ENCODE results near the gene VTCN1.

Gene VTCN1

GRCh38 chr1:117180147-117180967, 30.4 kb downstream of the VTCN1 start:
- H3K27ac ChIP-seq (ENCODE audit: low read length), result no peak overlapping the region
- H3K36me3 ChIP-seq (ENCODE audit: control insufficient read depth in 2 of 2, insufficient read depth in 2 of 2, low read length in 2 of 2), result no peaks in the 10 kb centered on the region
- H3K9ac ChIP-seq (ENCODE audit: low read length in 2 of 2), result no peak overlapping the region
- H3K9me3 ChIP-seq (ENCODE audit: control insufficient read depth in 2 of 2, low read length in 2 of 2), result no peaks in the 10 kb centered on the region
- no peaks in the 10 kb centered on the region for H3K27me3 ChIP-seq (ENCODE audit: control insufficient read depth in 1 of 2, insufficient read depth in 2 of 2, low read length in 2 of 2)
- H3K4me3 ChIP-seq (ENCODE audit: low read length in 2 of 2), result no peak overlapping the region
- H3K4me1 ChIP-seq (ENCODE audit: control insufficient read depth, insufficient read depth, low read length), result no peaks in the 10 kb centered on the region

GRCh38 chr1:117179471-117179870, 31.3 kb downstream of the VTCN1 start:
- H3K27me3 ChIP-seq (ENCODE audit: control insufficient read depth in 1 of 2, insufficient read depth in 2 of 2, low read length in 2 of 2), result no peaks in the 10 kb centered on the region
- H3K4me3 ChIP-seq (ENCODE audit: low read length in 2 of 2), result no peak overlapping the region
- no peaks in the 10 kb centered on the region for H3K4me1 ChIP-seq (ENCODE audit: control insufficient read depth, insufficient read depth, low read length)
- no peak overlapping the region for H3K27ac ChIP-seq (ENCODE audit: low read length)
- no peaks in the 10 kb centered on the region for H3K36me3 ChIP-seq (ENCODE audit: control insufficient read depth in 2 of 2, insufficient read depth in 2 of 2, low read length in 2 of 2)
- no peaks in the 10 kb centered on the region for H3K9me3 ChIP-seq (ENCODE audit: control insufficient read depth in 2 of 2, low read length in 2 of 2)
- no peak overlapping the region for H3K9ac ChIP-seq (ENCODE audit: low read length in 2 of 2)

GRCh38 chr1:117178756-117179155, 32.0 kb downstream of the VTCN1 start:
- no peaks in the 10 kb centered on the region for H3K9me3 ChIP-seq (ENCODE audit: control insufficient read depth in 2 of 2, low read length in 2 of 2)
- H3K27me3 ChIP-seq (ENCODE audit: control insufficient read depth in 1 of 2, insufficient read depth in 2 of 2, low read length in 2 of 2), result no peaks in the 10 kb centered on the region
- H3K27ac ChIP-seq (ENCODE audit: low read length), result no peak overlapping the region
- H3K9ac ChIP-seq (ENCODE audit: low read length in 2 of 2), result no peak overlapping the region
- H3K36me3 ChIP-seq (ENCODE audit: control insufficient read depth in 2 of 2, insufficient read depth in 2 of 2, low read length in 2 of 2), result no peaks in the 10 kb centered on the region
- H3K4me3 ChIP-seq (ENCODE audit: low read length in 2 of 2), result no peak overlapping the region
- H3K4me1 ChIP-seq (ENCODE audit: control insufficient read depth, insufficient read depth, low read length), result no peaks in the 10 kb centered on the region

- Histone ChIP-seq H3K27ac (ENCODE audit: low read length) (no peak overlapping the region), H3K36me3 (ENCODE audit: control insufficient read depth in 2 of 2, insufficient read depth in 2 of 2, low read length in 2 of 2) (no peaks in the 10 kb centered on the region), H3K4me3 (ENCODE audit: low read length in 2 of 2) (no peak overlapping the region), H3K9ac (ENCODE audit: low read length in 2 of 2) (no peak overlapping the region), H3K27me3 (ENCODE audit: control insufficient read depth in 1 of 2, insufficient read depth in 2 of 2, low read length in 2 of 2) (no peaks in the 10 kb centered on the region), H3K4me1 (ENCODE audit: control insufficient read depth, insufficient read depth, low read length) (no peaks in the 10 kb centered on the region), H3K9me3 (ENCODE audit: control insufficient read depth in 2 of 2, low read length in 2 of 2) (no peaks in the 10 kb centered on the region)
These were observed 33.4 kb downstream of the VTCN1 start for GRCh38 chr1:117177376-117177775.

- Histone ChIP-seq H3K9ac (ENCODE audit: low read length in 2 of 2) (no peak overlapping the region), H3K27ac (ENCODE audit: low read length) (no peak overlapping the region), H3K36me3 (ENCODE audit: control insufficient read depth in 2 of 2, insufficient read depth in 2 of 2, low read length in 2 of 2) (no peaks in the 10 kb centered on the region), H3K4me3 (ENCODE audit: low read length in 2 of 2) (no peak overlapping the region), H3K9me3 (ENCODE audit: control insufficient read depth in 2 of 2, low read length in 2 of 2) (no peaks in the 10 kb centered on the region), H3K27me3 (ENCODE audit: control insufficient read depth in 1 of 2, insufficient read depth in 2 of 2, low read length in 2 of 2) (no peaks in the 10 kb centered on the region), H3K4me1 (ENCODE audit: control insufficient read depth, insufficient read depth, low read length) (no peaks in the 10 kb centered on the region)
These were observed 34.1 kb downstream of the VTCN1 start for GRCh38 chr1:117176579-117176978.

GRCh38 chr1:117174851-117175250, 35.9 kb downstream of the VTCN1 start:
- H3K36me3 ChIP-seq (ENCODE audit: control insufficient read depth in 2 of 2, insufficient read depth in 2 of 2, low read length in 2 of 2), result no peaks in the 10 kb centered on the region
- H3K27ac ChIP-seq (ENCODE audit: low read length), result no peak overlapping the region
- no peaks in the 10 kb centered on the region for H3K27me3 ChIP-seq (ENCODE audit: control insufficient read depth in 1 of 2, insufficient read depth in 2 of 2, low read length in 2 of 2)
- H3K4me3 ChIP-seq (ENCODE audit: low read length in 2 of 2), result no peak overlapping the region
- H3K4me1 ChIP-seq (ENCODE audit: control insufficient read depth, insufficient read depth, low read length), result no peaks in the 10 kb centered on the region
- no peak overlapping the region for H3K9ac ChIP-seq (ENCODE audit: low read length in 2 of 2)
- H3K9me3 ChIP-seq (ENCODE audit: control insufficient read depth in 2 of 2, low read length in 2 of 2), result no peaks in the 10 kb centered on the region

- H3K9ac ChIP-seq (ENCODE audit: low read length in 2 of 2), result no peak overlapping the region
- H3K4me3 ChIP-seq (ENCODE audit: low read length in 2 of 2), result no peak overlapping the region
- no peaks in the 10 kb centered on the region for H3K27me3 ChIP-seq (ENCODE audit: control insufficient read depth in 1 of 2, insufficient read depth in 2 of 2, low read length in 2 of 2)
- no peaks in the 10 kb centered on the region for H3K4me1 ChIP-seq (ENCODE audit: control insufficient read depth, insufficient read depth, low read length)
- no peaks in the 10 kb centered on the region for H3K9me3 ChIP-seq (ENCODE audit: control insufficient read depth in 2 of 2, low read length in 2 of 2)
- no peak overlapping the region for H3K27ac ChIP-seq (ENCODE audit: low read length)
- H3K36me3 ChIP-seq (ENCODE audit: control insufficient read depth in 2 of 2, insufficient read depth in 2 of 2, low read length in 2 of 2), result no peaks in the 10 kb centered on the region
These were observed 37.0 kb downstream of the VTCN1 start for GRCh38 chr1:117173691-117174090.

GRCh38 chr1:117173006-117173405, 37.7 kb downstream of the VTCN1 start:
- H3K4me3 ChIP-seq (ENCODE audit: low read length in 2 of 2), result no peak overlapping the region
- no peaks in the 10 kb centered on the region for H3K36me3 ChIP-seq (ENCODE audit: control insufficient read depth in 2 of 2, insufficient read depth in 2 of 2, low read length in 2 of 2)
- no peak overlapping the region for H3K9ac ChIP-seq (ENCODE audit: low read length in 2 of 2)
- no peaks in the 10 kb centered on the region for H3K4me1 ChIP-seq (ENCODE audit: control insufficient read depth, insufficient read depth, low read length)
- H3K9me3 ChIP-seq (ENCODE audit: control insufficient read depth in 2 of 2, low read length in 2 of 2), result no peaks in the 10 kb centered on the region
- no peaks in the 10 kb centered on the region for H3K27me3 ChIP-seq (ENCODE audit: control insufficient read depth in 1 of 2, insufficient read depth in 2 of 2, low read length in 2 of 2)
- no peak overlapping the region for H3K27ac ChIP-seq (ENCODE audit: low read length)

GRCh38 chr1:117171900-117172511, 38.7 kb downstream of the VTCN1 start:
- Histone ChIP-seq H3K36me3 (ENCODE audit: control insufficient read depth in 2 of 2, insufficient read depth in 2 of 2, low read length in 2 of 2) (no peaks in the 10 kb centered on the region), H3K9ac (ENCODE audit: low read length in 2 of 2) (no peak overlapping the region), H3K4me3 (ENCODE audit: low read length in 2 of 2) (no peak overlapping the region), H3K9me3 (ENCODE audit: control insufficient read depth in 2 of 2, low read length in 2 of 2) (no peaks in the 10 kb centered on the region), H3K27me3 (ENCODE audit: control insufficient read depth in 1 of 2, insufficient read depth in 2 of 2, low read length in 2 of 2) (no peaks in the 10 kb centered on the region), H3K27ac (ENCODE audit: low read length) (no peak overlapping the region), H3K4me1 (ENCODE audit: control insufficient read depth, insufficient read depth, low read length) (no peaks in the 10 kb centered on the region)

GRCh38 chr1:117169871-117170596, 40.7 kb downstream of the VTCN1 start:
- H3K4me1 ChIP-seq (ENCODE audit: control insufficient read depth, insufficient read depth, low read length), result no peaks in the 10 kb centered on the region
- H3K27ac ChIP-seq (ENCODE audit: low read length), result no peak overlapping the region
- H3K36me3 ChIP-seq (ENCODE audit: control insufficient read depth in 2 of 2, insufficient read depth in 2 of 2, low read length in 2 of 2), result no peaks in the 10 kb centered on the region
- no peak overlapping the region for H3K4me3 ChIP-seq (ENCODE audit: low read length in 2 of 2)
- H3K9ac ChIP-seq (ENCODE audit: low read length in 2 of 2), result no peak overlapping the region
- H3K9me3 ChIP-seq (ENCODE audit: control insufficient read depth in 2 of 2, low read length in 2 of 2), result no peaks in the 10 kb centered on the region
- no peaks in the 10 kb centered on the region for H3K27me3 ChIP-seq (ENCODE audit: control insufficient read depth in 1 of 2, insufficient read depth in 2 of 2, low read length in 2 of 2)

All from stomach smooth muscle (tissue), 2 donors.